HG03135 (cell line): Measurements from ENCODE around the gene IDH2.
"Not testable (repeated sequence)": the region's sequence is repeated elsewhere in the genome, so short reads cannot be mapped to it uniquely, and the experiment has no call there.

Source experiments
- ATAC-seq: cut with Tn5 transposase; IDR thresholded peaks from one replicate; pipeline ENCODE4 v1.9.1; 2021; ENCODE audit warnings: mild to moderate bottlenecking, moderate library complexity; ENCODE audit not compliant: unreplicated experiment

Gene IDH2

DNA sequence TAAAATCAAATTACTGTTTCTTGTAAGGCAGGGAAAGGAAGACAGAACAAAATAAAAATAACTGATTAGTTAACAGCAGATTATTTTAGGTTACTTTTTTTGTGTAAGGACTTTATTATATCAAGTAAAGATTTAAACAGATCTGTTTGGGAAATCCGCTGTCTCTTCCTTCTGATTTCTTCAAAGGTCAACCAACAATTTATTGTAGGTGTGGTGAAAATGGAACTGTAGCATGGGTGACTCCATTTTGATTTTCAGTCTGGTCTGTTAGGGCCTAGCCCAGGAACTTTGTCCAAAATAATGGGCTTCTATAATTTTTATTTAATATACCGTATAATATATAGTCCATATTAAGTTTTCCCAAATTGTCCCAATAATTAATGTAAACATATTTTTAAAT lies 13.5 kb upstream of the IDH2 start:
- ATAC-seq: no peak

DNA sequence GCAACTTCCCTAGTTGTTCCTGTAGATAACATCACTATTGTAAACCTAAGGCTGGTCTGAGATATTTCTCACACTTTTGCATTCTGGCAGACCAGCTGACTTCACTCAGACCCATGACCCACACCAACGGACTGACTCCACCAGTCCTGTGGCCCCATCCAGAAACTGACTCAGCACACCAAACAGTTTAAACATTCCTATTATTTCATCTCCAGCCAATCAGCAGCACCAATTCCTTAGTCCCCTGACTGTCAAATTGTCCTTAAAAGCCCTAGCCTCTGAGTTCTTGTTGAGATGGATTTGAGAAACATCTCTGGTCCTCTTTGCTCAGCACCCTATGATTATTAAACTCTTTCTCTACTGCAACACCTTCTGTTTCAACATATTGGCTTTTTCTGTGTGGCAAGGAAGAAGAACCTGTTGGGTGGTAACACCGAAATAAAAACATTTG lies 12.2 kb upstream of the IDH2 start:
- ATAC-seq: no peak

DNA sequence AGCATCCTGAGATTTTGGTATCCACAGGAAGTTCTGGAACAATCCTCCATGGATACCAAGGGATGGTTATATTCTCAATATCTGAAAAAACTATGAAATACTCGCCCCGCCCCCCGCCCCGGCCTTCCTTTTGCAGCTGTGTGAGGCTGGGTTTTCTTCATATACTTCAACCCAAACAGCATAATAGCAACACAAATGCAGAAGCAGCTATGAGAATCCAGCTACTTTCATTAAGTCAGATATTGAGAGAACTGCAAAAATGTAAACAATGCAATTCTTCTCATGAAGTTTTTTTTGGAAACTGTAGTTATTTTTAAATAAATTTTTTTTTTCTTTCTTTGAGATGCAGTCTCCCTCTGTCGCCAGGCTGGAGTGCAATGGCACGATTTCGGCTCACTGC lies 10.9 kb upstream of the IDH2 start:
- ATAC-seq: no peak

DNA sequence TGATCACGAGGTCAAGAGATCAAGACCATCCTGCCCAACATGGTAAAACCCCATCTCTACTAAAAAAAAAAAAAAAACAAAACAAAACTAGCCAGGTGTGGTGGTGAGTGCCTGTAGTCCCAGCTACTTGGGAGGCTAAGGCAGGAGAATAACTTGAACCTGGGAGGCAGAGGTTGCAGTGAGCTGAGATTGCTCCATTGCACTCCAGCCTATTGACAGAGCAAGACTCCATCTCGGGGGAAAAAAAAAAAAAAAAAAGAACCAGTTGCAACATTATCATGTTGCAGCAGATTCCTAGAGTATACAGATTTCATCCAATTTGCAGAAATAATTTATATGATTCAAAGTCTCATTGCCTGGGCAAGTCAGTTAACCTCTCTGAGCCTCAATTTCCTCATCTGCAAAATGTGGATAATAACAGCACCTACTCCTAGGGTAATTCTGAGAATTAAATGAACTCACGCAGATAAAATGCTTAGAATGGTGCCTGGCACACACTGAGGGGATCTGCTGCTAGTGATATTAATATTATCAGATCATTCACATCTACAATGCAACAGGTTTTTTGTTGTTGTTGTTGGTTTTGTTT lies 7.0 kb upstream of the IDH2 start:
- not testable (repeated sequence) for ATAC-seq

DNA sequence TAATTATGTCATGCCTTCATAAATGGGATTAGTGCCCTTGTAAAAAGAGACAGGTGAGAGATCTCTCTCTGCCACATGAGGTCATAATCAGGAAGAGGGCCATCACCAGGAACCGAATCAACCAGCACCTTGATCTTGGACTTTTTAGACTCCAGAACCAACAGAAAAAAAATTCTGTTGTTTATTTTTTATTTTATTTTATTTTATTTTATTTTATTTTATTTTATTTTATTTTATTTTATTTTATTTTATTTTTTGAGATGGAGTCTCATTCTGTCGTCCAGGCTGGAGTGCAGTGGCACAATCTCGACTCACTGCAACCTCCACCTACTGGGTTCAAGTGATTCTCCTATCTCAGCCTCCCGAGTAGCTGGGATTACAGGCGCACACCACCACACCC lies 5.8 kb upstream of the IDH2 start:
- not testable (repeated sequence) for ATAC-seq

DNA sequence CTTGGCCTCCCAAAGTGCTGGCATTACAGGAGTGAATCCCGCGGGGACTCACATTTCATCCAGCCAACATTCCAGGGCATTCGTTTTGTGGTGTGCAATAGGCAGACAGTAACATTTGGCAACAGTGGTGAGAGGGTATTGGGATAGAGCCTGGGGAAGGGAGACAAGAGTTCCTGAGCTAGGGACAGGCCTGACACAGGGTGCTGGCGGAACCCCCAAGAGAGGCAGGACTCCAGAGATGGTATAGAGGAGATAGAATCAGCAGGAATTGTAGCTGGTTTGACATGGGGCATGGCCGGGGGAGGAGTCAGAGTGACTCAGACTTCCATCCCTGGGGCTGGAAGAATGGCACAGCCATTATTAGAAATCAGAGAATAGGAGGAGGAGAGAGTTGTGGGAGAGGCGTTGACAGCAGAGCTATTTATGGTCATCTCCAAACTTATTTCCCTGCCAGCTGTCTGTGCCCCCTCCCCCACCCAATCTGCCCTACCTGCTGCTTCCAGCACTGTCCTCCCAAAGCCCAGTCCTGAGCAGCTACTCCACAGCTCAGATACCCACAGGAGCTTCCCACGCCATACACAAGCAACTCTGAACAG lies 4.4 kb upstream of the IDH2 start:
- no peak for ATAC-seq

DNA sequence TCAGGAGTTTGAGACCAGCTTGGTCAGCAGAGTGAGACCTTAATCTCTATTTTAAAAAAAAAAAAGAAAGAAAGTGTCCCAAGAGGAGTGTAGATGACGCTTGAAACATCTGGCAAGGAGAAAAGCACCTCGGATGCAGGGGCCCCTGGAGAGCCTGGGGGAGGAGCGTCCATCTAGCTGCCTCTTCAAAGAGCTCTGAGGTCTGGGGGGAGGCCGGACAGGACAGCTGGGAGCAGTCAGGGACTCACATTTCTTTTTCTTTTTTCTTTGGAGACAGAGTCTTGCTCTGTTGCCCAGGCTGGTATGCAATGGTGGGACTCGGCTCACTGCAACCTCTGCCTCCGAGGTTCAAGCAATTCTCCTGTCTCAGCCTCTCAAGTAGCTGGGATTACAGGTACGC lies 3.3 kb upstream of the IDH2 start:
- no peak for ATAC-seq

DNA sequence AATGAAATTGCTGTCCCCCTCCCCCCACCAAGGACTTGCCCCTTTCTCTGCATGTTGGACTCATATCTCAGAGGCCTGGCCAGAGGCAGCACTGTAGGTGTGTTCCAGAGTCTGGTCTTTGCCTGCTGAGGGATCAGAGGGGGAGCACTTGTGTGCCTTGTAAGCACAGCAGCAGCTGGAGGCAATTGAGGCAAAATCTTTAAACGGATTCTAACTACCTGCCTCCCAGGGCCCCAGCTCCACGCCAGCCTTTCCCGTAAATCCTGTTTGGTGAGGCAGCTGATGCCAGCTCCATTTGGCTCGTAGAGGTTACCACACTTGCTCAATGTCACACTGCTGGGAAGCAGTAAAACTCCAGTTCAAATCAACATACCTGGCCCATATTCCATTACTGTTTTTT lies 2.3 kb upstream of the IDH2 start:
- ATAC-seq: no peak

DNA sequence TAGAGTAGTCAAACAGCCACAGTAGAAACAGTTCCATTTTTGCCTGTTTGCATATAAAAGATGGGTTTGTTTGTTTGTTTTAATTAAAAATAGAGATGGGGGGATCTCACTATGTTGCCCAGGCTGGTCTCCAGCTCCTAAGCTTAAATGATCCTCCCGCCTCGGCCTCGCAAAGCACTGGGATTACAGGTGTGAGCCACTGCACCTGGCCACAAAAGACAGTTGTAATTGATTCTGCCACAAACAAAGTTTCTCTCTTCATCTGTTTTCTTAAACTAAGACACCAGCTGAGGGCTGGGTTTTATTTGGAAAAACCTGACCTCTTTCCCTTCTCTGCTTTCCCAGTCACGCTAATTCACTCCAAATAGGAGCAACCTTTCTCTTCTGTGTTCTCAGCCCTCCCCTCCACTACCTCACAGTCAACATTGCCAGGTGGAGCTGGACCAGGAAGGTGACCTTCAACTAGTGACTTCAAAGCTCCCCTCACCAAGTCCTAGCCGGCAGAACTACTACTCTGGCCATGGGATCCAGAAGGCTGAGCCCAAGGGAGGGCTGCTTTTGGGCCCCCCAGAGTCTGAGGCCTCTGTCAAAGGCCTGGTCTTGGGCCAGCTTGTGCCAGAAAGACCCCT lies 1.5 kb upstream of the IDH2 start:
- no peak for ATAC-seq

DNA sequence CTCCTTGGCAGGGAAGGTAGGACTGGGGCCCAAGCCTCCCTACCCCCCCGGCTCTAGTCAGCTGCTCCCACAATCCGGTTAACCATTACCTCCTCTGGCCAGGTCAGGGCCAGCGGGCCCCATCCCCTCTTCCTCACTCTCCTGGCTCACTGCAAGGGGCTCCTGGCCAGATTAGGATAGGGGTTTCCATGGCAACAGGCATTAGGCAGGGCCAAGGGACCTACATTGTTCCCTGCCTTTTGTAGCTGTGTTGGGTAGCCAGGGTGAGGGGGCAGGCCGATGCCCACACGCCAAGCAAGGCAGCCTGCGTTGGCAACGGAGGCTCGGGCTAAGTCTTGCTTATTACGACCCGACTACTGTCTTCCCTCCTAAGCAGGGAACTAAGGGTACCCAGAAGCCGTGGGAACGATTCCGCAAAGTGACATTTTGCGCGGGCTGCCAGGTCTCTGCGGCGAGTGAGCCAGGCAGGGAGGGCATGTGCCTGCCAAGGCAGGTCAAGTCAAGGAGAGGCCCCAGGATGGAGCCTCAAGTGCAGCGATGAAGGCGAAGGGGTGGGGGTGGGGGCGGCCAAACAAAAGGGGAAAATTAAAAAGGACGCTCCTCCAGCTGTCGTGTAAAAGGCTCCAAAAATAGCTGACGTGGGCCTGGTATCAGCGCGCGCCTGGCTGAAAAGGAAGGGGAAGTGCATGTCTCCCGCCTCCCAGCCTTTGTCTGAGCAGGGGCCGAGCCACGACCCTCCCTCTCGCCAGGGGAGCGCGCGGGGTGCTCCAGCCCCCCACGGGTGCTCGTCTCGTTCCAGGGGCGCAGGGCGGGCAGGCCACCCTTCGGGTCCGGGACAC lies 919 bp downstream of the IDH2 start:
- ATAC-seq: no peak

DNA sequence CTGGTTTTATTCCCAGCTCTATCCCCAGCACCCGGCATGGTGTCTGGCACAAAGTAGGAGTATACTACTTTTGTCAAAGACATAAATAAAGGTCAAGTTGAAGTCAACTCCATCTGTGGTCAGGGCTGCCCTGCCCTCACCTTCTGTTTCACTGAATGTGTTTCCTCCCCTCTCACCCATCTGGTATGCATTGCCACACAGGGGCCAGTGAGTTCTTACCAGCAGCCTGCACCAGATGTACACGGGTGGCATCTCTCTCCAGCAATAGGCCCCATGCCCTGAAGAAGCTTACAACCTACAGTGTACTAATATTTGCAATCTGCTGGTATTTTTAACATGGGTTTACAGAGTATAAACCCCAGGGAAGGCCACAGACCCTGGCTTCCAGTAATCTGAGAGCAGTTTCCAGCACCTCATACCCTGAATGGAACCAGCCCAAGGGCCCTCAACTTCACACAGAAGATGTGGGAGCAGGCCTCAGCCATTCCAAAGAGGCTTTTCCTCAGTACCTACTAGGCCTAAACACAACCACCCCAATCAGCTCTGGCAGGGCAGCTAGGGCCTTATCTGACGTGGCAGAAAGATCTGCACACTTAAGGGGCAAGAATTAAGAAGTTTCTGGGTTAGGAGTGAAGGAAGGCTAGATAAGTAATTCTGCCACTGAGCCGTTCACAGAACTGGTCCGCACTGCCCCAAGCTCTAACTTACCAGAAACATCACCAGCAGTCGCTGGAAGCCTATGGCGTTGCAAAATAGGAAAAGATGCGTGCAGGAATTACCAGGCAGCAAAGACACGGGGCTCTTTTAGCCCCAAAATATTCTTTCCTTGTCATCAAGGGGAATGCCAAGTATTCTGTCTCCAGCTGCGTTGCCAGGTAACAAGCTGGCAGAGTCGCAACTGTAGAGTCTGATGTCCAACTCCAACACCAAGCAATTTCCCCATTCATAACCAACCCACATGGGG lies 2.1 kb downstream of the IDH2 start:
- no peak for ATAC-seq

DNA sequence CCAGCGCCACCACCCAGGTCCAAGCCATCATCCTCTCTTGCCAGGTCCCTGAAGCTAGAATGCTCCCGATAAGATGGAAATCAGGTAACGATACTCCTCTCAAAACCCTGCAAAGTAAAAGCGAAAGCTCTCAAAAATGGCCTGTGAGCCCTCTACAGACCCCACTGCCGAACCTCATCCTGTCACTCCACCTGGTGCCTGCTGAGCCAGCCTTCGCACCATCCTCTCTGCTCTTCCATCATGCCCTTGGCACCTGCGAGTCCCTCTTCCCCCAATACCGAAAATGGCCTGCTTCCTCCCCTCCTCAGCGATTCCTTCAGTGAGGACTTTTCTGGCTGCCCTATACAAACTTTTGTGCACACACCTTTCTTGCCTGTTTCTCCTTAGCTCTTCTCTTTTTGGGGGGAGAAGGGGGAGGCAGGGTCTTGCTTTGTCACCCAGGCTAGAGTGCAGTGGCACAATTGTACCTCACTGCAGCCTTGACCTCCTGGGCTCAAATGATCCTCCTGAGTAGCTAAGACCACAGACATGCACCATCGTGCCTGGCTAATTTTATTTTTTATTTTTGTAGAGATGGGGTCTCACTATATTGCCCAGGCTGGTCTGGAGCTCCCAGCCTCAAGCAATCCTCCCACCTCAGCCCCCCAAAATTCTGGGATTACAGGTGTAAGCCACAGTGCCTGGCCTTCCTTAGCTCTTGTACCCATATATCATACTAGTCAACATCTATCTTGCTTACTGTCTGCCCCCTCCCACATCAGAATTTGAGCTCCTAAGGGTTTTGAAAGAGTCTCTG lies 3.0 kb downstream of the IDH2 start:
- ATAC-seq: no peak

DNA sequence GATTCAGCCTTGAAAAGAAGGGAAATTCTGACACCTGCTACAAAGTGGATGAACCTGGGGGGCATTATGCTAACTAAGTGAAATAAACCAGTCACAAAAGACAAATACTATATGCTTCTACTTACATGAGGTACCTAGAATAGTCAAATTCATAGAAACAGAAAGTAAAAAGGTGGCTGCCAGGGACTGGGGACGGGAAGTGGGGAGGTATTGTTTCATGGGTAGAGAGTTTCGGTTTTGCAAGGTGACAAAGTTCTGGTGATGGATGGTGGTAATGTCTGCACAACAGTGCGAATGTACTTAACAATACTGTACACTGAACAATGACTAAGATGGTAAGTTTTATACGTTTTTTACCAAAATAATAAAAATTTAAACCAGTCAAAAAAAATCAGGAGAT lies 4.8 kb downstream of the IDH2 start:
- ATAC-seq: peak; percentile 58

DNA sequence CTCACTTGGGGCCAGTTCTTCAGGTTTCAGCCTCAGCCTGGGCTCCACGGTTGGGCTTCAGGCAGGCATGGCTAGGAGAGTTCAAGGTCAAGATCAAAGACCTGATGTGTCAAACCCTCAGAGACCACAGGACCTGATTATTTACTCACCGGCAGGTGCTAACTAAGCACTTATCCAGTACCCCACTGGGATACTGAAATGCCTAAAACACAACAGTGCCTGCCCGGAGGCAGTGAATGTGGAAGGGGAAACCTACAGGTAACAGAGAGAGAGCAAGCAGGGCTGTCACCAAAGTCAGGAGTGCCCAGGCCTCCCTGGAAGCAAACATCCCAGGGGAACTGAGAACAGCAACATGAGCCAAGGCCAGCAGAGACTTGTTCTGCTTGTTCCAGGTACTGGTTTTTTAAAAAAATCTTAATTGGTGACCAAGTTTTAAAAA lies 6.7 kb downstream of the IDH2 start:
- no peak for ATAC-seq

DNA sequence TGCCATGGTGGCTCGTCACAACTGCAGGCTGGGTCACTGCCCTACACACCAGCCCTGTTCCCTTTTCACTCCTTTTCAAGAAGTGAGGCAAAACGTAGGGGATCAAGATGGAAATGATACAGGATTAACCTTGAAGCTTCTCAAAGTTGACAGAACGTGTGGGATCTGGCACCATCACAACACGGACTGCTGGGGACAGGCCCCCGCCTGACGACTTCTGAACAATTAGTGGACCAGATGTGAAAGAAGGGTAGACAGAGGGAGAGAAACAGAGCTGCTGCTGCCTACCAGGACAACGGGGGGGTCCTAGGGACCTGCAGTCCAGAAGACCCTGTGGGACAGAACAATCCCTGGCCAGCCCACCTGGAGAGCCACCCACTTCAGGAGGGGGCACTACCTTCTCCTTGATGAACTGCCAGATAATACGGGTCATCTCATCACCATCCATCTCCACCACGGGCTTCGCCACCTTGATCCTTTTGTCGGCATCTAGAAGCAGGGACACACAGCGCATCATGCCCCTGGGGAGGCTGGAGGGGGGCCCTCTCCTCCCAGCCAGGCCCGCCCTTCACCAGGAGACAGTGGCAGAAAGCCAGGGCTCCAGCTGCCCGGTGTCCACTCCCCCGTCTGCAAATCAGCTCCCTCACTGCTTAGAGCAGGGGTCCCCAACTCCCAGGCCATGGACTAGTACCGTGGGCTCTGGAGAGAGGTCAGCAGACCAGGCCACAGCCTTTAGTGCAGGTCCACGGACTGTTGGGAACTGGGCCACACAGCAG lies 10.9 kb downstream of the IDH2 start:
- ATAC-seq: no peak

DNA sequence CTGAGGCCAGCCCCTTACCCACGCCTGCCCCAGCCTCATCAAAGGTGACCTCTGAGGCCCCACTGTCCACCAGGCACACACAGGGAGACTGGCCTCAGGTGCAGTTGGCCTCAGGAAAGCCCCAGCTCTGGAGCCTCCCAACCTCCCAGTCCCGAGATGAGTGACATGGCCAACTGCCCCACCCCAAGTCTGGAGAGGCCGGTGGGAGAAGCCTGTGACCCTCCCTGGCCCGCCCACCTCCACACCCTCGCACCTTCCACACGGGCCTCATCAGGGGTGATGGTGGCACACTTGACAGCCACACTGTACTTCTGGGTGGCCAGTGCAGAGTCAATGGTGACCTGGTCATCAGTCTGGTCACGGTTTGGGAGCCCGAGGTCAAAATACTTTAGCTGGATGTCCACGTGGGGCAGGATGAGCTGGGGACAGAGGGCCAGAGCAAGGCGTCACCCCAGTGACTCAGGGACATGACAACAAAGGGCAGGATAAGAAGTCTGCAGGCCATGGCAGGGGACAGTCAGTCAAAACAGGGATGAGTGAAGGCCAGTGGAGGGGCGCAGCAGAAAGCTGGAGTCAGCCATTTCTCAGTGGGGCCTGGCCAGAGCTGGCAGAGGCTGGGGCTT lies 11.9 kb downstream of the IDH2 start:
- no peak for ATAC-seq

DNA sequence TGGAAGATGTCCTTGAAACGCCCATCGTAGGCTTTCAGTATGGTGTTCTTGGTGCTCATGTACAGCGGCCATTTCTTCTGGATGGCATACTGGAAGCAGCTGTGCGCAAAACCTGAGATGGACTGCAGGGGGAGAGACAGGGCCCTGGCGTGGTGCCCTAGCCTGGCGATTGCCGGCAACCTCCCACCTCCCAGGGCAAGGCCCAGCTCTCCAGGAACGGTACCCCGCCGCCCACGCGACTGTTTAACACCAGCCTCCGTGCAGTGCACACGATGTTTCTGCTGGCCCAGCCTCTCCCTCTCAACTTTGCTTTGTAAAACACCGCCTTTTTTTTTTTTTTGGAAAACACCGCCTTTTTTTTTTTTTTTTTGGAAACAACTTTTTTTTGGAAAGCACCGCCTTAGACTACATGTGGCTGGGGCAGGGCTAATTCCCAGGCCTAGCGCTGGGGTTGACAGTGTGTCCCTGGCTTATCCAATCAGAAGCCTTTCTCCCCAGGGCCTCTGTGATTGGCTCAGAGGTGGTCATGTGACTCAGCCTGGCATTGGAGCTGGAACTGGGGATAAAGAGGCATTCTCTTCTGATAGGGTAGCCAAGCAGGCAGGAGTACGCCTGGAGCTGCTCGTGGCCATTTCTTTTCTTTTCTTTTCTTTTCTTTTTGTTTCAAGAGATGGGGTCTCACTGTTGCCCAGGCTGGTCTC lies 14.7 kb downstream of the IDH2 start:
- no peak for ATAC-seq

DNA sequence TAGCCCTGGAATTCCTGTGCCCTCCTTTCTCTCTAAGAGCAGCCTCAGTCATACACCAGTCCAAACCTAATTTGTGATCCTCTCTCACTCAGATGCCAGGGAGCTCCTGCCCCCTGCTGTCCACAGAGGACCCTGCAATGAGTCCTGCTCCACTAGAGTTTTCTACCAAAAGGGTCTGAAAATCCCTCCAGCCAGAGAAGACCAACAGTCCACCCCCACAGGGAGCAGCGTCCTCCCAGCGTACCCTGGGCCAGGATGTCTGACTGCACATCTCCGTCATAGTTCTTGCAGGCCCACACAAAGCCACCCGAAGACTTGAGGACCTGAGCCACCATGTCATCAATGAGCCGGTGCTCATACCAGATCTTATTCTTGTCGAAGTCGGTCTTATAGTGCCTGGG lies 15.4 kb downstream of the IDH2 start:
- ATAC-seq: no peak
